ENCODE results near the gene THRB.

The THRB gene

GRCh38 chr3:24249523-24249922, 245.1 kb downstream of the THRB start:
- H3K36me3 ChIP-seq (ENCODE audit: control insufficient read depth, insufficient read depth, low read length) = no peaks in the 10 kb centered on the region
- no peak overlapping the region for H3K4me3 ChIP-seq (ENCODE audit: low read depth, low read length)
- H3K27me3 ChIP-seq (ENCODE audit: control insufficient read depth, insufficient read depth, low read length) = no peaks in the 10 kb centered on the region
- H3K79me2 ChIP-seq = no peaks in the 10 kb centered on the region
- H3K9ac ChIP-seq = no peak overlapping the region
- H3K4me1 ChIP-seq = no peaks in the 10 kb centered on the region
- H3K4me2 ChIP-seq (ENCODE audit: low read length) = no peak overlapping the region
- H3K9me3 ChIP-seq (ENCODE audit: control insufficient read depth, low read length) = no peaks in the 10 kb centered on the region
- H3K27ac ChIP-seq = no peak overlapping the region
- TF ChIP-seq CTCF (IDR thresholded peaks at IDR 0.05) = no peak
- no peak overlapping the region for H2AFZ ChIP-seq

- H3K4me3 ChIP-seq (ENCODE audit: low read depth, low read length) = no peak overlapping the region
- no peaks in the 10 kb centered on the region for H3K4me1 ChIP-seq
- no peaks in the 10 kb centered on the region for H3K36me3 ChIP-seq (ENCODE audit: control insufficient read depth, insufficient read depth, low read length)
- H2AFZ ChIP-seq = no peak overlapping the region
- TF ChIP-seq CTCF (IDR thresholded peaks at IDR 0.05) = no peak
- no peaks in the 10 kb centered on the region for H3K79me2 ChIP-seq
- H3K27me3 ChIP-seq (ENCODE audit: control insufficient read depth, insufficient read depth, low read length) = no peaks in the 10 kb centered on the region
- no peak overlapping the region for H3K4me2 ChIP-seq (ENCODE audit: low read length)
- H3K9me3 ChIP-seq (ENCODE audit: control insufficient read depth, low read length) = no peaks in the 10 kb centered on the region
- H3K27ac ChIP-seq = no peak overlapping the region
- no peak overlapping the region for H3K9ac ChIP-seq
Observed at GRCh38 chr3:24245056-24245455, 249.6 kb downstream of the THRB start.

- Histone ChIP-seq H3K27ac (no peak overlapping the region), H3K36me3 (ENCODE audit: control insufficient read depth, insufficient read depth, low read length) (no peaks in the 10 kb centered on the region), H3K4me3 (ENCODE audit: low read depth, low read length) (no peak overlapping the region), H3K27me3 (ENCODE audit: control insufficient read depth, insufficient read depth, low read length) (no peaks in the 10 kb centered on the region), H3K4me2 (ENCODE audit: low read length) (no peak overlapping the region), H3K79me2 (no peaks in the 10 kb centered on the region), H3K4me1 (no peaks in the 10 kb centered on the region), H2AFZ (no peak overlapping the region), H3K9me3 (ENCODE audit: control insufficient read depth, low read length) (no peaks in the 10 kb centered on the region), H3K9ac (no peak overlapping the region)
- no peak for TF ChIP-seq CTCF (IDR thresholded peaks at IDR 0.05)
Observed at GRCh38 chr3:24244491-24244890, 250.2 kb downstream of the THRB start.

GRCh38 chr3:24242012-24242698, 252.5 kb downstream of the THRB start:
- Histone ChIP-seq H3K36me3 (ENCODE audit: control insufficient read depth, insufficient read depth, low read length) (no peaks in the 10 kb centered on the region), H3K4me1 (no peaks in the 10 kb centered on the region)
- no peak for TF ChIP-seq CTCF (IDR thresholded peaks at IDR 0.05)

GRCh38 chr3:24240306-24240705, 254.3 kb downstream of the THRB start:
- Histone ChIP-seq H3K4me2 (ENCODE audit: low read length) (no peak overlapping the region), H3K9me3 (ENCODE audit: control insufficient read depth, low read length) (no peaks in the 10 kb centered on the region), H3K27ac (no peak overlapping the region), H3K4me1 (no peaks in the 10 kb centered on the region), H3K36me3 (ENCODE audit: control insufficient read depth, insufficient read depth, low read length) (no peaks in the 10 kb centered on the region), H3K9ac (no peak overlapping the region), H3K27me3 (ENCODE audit: control insufficient read depth, insufficient read depth, low read length) (no peaks in the 10 kb centered on the region), H3K79me2 (no peaks in the 10 kb centered on the region), H2AFZ (no peak overlapping the region), H3K4me3 (ENCODE audit: low read depth, low read length) (no peak overlapping the region)
- TF ChIP-seq CTCF (IDR thresholded peaks at IDR 0.05) = no peak

More at GRCh38 chr3:24242012-24242698, 252.5 kb downstream of the THRB start:
- Histone ChIP-seq H3K4me2 (ENCODE audit: low read length) (no peak overlapping the region), H3K79me2 (no peaks in the 10 kb centered on the region), H3K27me3 (ENCODE audit: control insufficient read depth, insufficient read depth, low read length) (no peaks in the 10 kb centered on the region), H3K9me3 (ENCODE audit: control insufficient read depth, low read length) (no peaks in the 10 kb centered on the region), H3K4me3 (ENCODE audit: low read depth, low read length) (no peak overlapping the region), H3K27ac (no peak overlapping the region), H3K9ac (no peak overlapping the region), H2AFZ (no peak overlapping the region)
